NB4 (cell line): ENCODE data around the gene IQSEC3.
"Not testable (repeated sequence)": the region's sequence is repeated elsewhere in the genome, so short reads cannot be mapped to it uniquely, and the experiment has no call there.

Experiments
- MYC ChIP-seq: IDR thresholded peaks from 2 replicates; pipeline ENCODE4 v1.6.1; 2011; ENCODE audit warnings: low read depth, low read length
- POLR2A ChIP-seq: IDR thresholded peaks from 2 replicates; pipeline ENCODE4 v1.6.1; 2011; ENCODE audit warnings: mild to moderate bottlenecking; ENCODE audit not compliant: insufficient read length; ENCODE audit errors: extremely low read depth
- TF ChIP-seq, protein P1 (sequence below): IDR thresholded peaks from one replicate; pipeline ENCODE4 v1.5.1; 2012; ENCODE audit warnings: low read depth, low read length

DNA sequence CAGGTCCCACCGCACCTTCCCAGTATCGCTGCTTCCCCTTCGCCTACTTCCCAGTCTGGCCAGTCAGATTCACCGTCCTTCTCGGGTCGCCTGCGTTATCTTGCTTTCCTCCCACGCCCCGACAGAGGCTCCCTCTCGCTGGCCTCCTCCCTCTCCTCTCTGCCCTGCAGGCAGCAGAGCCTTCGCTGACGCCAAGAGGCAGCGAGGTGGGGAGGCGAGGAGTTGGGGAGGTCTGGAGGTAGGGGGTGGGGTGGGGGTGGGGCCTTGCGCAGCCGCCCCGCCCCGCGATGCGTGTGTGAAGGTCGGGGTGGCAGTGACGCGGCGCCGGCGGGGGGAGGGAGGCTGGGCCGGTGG is at the start of gene IQSEC3:
- TF ChIP-seq, protein P1, sequence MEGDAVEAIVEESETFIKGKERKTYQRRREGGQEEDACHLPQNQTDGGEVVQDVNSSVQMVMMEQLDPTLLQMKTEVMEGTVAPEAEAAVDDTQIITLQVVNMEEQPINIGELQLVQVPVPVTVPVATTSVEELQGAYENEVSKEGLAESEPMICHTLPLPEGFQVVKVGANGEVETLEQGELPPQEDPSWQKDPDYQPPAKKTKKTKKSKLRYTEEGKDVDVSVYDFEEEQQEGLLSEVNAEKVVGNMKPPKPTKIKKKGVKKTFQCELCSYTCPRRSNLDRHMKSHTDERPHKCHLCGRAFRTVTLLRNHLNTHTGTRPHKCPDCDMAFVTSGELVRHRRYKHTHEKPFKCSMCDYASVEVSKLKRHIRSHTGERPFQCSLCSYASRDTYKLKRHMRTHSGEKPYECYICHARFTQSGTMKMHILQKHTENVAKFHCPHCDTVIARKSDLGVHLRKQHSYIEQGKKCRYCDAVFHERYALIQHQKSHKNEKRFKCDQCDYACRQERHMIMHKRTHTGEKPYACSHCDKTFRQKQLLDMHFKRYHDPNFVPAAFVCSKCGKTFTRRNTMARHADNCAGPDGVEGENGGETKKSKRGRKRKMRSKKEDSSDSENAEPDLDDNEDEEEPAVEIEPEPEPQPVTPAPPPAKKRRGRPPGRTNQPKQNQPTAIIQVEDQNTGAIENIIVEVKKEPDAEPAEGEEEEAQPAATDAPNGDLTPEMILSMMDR, result not testable (repeated sequence)
- TF ChIP-seq MYC, POLR2A: not testable (repeated sequence)
